Uterus (tissue), 4 donors: ENCODE measurements around the gene PLEKHH3. TPM values are rescaled to one million over a fixed set of nuclear protein-coding genes. Genes with fewer than 3 reads are reported as not detected.

Source experiments
- DNase-seq, 2 donors: peaks; one replicate each; pipeline ENCODE4 v3.0.0-alpha.2; 2019 to 2020
- H3K27ac ChIP-seq, 2 donors: fragments of 200-600 bp; sonication (generic); 1 replicate in 1 of 2; 2 replicates in 1 of 2; pipeline ENCODE4 v1.5.1; 2016 to 2018
- H3K27me3 ChIP-seq, 2 donors: fragments of 200-600 bp; sonication (generic); one replicate each; pipeline ENCODE4 v1.5.1; 2018 to 2019; ENCODE audit warnings: control low read depth in 1 of 2
- H3K36me3 ChIP-seq, 2 donors: fragments of 200-600 bp; sonication (generic); one replicate each; pipeline ENCODE4 v1.5.1; 2019; ENCODE audit warnings: control low read depth in 1 of 2
- H3K4me1 ChIP-seq, 2 donors: fragments of 200-600 bp; sonication (generic); one replicate each; pipeline ENCODE4 v1.5.1; 2018 to 2019; ENCODE audit warnings: control low read depth in 1 of 2
- H3K4me3 ChIP-seq, 2 donors: fragments of 200-600 bp; sonication (generic); 1 replicate in 1 of 2; 2 replicates in 1 of 2; pipeline ENCODE4 v1.5.1; 2018 to 2019; ENCODE audit warnings: mild to moderate bottlenecking in 1 of 2
- H3K9me3 ChIP-seq, 2 donors: fragments of 200-600 bp; sonication (generic); one replicate each; pipeline ENCODE4 v1.5.1; 2019; ENCODE audit warnings: control low read depth in 1 of 2
- POLR2A ChIP-seq, 2 donors: fragments of 450-650 bp; IDR thresholded peaks; one replicate each; pipeline ENCODE4 v1.6.1; 2016; ENCODE audit warnings: antibody characterized with exemption in 2 of 2, mild to moderate bottlenecking in 1 of 2, moderate library complexity in 1 of 2
- intact Hi-C: fragments of 100-400 bp; cut with DNase I; formaldehyde crosslinking; loops from one replicate; pipeline ENCODE4 v1.15.1; 2023; ENCODE audit warnings: low total_unique reads
- total RNA-seq, 4 donors: library from RNA; depleted of rRNA in 3 of 4; stranded (reverse); fragments of >200 nt in 3 of 4; gene quantifications; one replicate each; pipeline versions ENCODE4 v1.1.0 to v1.2.4, GENCODE V29; 2014 to 2023
- TF ChIP-seq, protein P1 (sequence below), 4 experiments: fragments of 200-600 bp in 2 of 4; fragments of 450-650 bp in 2 of 4; sonication (generic) in 2 of 4; IDR thresholded peaks; one replicate each; pipeline ENCODE4 v1.5.1; 2016 to 2019; ENCODE audit warnings: antibody characterized with exemption in 4 of 4, mild to moderate bottlenecking in 2 of 4, moderate library complexity in 1 of 4
- donor health status: DM: yes; HTN: yes; CAD: no.

The PLEKHH3 gene, protein sequence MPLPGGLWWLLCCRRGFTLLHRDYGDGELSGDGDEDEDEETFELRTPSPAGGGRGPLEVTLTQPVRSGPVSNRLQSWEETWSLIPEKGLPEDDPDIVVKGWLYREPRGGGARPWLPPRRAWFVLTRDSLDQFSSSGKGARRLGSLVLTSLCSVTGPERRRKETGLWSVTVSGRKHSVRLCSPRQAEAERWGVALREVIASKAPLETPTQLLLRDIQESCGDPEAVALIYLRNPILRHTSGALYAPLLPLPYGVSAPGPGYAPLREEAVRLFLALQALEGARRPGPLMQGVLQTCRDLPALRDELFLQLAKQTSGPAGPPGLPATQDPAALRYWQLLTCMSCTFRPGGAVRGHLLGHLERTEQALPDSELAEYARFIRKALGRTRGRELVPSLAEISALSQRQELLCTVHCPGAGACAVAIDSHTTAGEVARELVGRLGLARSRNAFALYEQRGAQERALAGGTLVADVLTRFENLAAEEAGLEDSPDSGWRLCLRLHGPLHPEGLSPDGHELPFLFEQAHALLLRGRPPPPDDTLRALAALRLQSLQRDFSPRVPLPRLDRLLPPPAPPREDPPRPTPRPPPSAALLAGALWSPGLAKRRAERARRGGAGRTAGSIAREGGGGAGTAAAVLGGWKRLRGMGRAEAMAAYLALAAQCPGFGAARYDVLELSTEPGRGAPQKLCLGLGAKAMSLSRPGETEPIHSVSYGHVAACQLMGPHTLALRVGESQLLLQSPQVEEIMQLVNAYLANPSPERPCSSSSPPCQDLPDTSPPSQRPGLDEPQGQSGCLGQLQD
- total RNA-seq: 100 to 1,000 TPM in 1 of 4 donors, 10 to 100 TPM in 1, 1 to 10 TPM in 2; 2.9 to 102 (median 19.2) TPM

DNA sequence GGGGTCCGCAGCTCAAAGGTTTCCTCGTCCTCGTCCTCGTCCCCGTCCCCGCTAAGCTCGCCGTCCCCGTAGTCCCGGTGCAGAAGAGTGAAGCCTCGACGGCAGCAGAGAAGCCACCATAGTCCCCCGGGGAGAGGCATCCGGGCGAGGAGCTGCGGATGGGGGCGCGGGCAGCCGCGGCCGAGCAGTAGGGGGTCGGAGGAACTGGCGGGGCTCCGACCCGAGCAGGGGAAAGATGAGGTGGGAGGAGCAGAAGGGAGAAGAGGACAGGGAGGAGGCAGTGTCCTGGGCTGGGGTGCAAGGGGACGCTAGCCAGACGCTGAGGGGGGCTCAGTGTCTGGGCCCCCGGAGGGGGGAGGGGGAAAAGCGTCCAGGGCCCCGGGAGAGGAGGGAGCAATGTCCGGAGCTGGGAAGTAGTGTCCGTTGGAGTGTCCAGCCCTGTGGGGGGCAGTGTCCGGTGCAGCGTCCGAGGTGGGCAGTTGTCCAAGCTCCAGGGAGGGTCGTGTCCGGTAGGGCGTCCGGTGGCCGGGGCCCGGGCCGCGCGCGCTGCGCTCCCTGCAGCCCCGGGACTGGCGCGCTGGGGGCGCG is at the start of gene PLEKHH3:
Gene PLEKHH3 (minus strand): TSS at position 571 of the 588 bp plus-strand sequence. CDS start 431 bp downstream, at position 140.
- TF ChIP-seq, protein P1, sequence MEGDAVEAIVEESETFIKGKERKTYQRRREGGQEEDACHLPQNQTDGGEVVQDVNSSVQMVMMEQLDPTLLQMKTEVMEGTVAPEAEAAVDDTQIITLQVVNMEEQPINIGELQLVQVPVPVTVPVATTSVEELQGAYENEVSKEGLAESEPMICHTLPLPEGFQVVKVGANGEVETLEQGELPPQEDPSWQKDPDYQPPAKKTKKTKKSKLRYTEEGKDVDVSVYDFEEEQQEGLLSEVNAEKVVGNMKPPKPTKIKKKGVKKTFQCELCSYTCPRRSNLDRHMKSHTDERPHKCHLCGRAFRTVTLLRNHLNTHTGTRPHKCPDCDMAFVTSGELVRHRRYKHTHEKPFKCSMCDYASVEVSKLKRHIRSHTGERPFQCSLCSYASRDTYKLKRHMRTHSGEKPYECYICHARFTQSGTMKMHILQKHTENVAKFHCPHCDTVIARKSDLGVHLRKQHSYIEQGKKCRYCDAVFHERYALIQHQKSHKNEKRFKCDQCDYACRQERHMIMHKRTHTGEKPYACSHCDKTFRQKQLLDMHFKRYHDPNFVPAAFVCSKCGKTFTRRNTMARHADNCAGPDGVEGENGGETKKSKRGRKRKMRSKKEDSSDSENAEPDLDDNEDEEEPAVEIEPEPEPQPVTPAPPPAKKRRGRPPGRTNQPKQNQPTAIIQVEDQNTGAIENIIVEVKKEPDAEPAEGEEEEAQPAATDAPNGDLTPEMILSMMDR (IDR thresholded peaks at IDR 0.05): peak in 3 of 4 experiments; percentile 8 to 32 (median 28)
- TF ChIP-seq POLR2A (IDR thresholded peaks at IDR 0.05): peak; percentile 81 to 91
- H3K4me1 ChIP-seq: peaks cover 3 to 22% of the 10 kb centered on the region in 2 donors
- H3K27ac ChIP-seq: peak within 1 kb of the TSS; percentile 96 to 97
- no peaks in the 10 kb centered on the region for H3K9me3 ChIP-seq
- no peak for DNase-seq
- no peaks in the 10 kb centered on the region for H3K36me3 ChIP-seq
- intact Hi-C loops: loop anchor here (10.0 kb wide), 1 partner anchor 102 kb away; the partner anchor contains the start of gene PSMC3IP
- H3K27me3 ChIP-seq: no peaks in the 10 kb centered on the region
- peak within 1 kb of the TSS; percentile 88 to 91 for H3K4me3 ChIP-seq

DNA sequence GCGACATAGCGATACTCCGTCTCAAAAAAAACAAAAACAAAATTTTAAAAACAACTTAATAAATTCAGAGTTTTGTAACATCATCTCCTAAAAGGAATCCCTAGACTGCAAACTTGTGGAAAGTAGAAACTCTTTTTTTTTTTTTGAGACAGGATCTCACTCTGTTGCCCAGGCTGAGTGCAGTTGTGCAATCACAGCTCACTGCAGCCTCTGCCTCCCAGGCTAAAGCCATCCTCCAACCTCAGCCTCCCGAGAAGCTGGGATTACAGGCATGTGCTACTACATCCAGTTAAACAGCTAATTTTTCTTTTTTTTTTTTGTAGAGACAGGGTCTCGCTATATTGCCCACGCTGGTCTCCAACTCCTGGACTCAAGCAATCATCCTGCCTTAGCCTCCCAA is 48.3 kb upstream of the PLEKHH3 start:
- intact Hi-C loops: no loop called here
- H3K27me3 ChIP-seq: no peaks in the 10 kb centered on the region
- no peaks in the 10 kb centered on the region for H3K9me3 ChIP-seq
- no peaks in the 10 kb centered on the region for H3K4me1 ChIP-seq
- no peaks in the 10 kb centered on the region for H3K36me3 ChIP-seq
- no peak for TF ChIP-seq POLR2A (IDR thresholded peaks at IDR 0.05)
- TF ChIP-seq, protein P1 (IDR thresholded peaks at IDR 0.05): no peak
- H3K27ac ChIP-seq: no peak overlapping the region
- DNase-seq: no peak
- H3K4me3 ChIP-seq: no peak overlapping the region

DNA sequence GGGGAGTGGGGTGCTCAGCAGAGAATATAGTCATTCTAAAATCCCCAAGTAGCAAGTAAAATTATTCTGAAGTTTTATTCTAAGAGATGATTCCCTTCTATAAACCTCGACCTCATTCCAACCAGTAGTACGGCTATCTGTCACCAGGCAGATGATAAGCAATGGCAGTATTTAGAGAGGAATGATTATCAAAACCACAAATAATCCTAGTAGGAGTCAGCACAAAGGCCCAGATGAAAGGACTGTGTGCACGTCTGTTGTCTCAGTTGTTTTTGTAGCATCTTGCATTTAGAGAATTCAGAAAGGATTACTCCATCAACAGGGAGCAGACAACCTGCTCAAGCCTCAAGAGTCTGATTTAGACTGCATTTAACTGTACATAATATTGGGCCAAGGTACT is 46.8 kb upstream of the PLEKHH3 start:
- TF ChIP-seq, protein P1 (IDR thresholded peaks at IDR 0.05): no peak
- no peak for TF ChIP-seq POLR2A (IDR thresholded peaks at IDR 0.05)
- no peak overlapping the region for H3K4me3 ChIP-seq
- no peaks in the 10 kb centered on the region for H3K36me3 ChIP-seq
- no peaks in the 10 kb centered on the region for H3K4me1 ChIP-seq
- H3K27me3 ChIP-seq: no peaks in the 10 kb centered on the region
- intact Hi-C loops: no loop called here
- H3K9me3 ChIP-seq: no peaks in the 10 kb centered on the region
- no peak overlapping the region for H3K27ac ChIP-seq
- no peak for DNase-seq

- TF ChIP-seq, protein P1 (IDR thresholded peaks at IDR 0.05): peak; percentile 61 to 87 (median 73)
- TF ChIP-seq POLR2A (IDR thresholded peaks at IDR 0.05): no peak
- H3K27me3 ChIP-seq: no peaks in the 10 kb centered on the region
- DNase-seq: no peak
- H3K36me3 ChIP-seq: no peaks in the 10 kb centered on the region
- no peaks in the 10 kb centered on the region for H3K9me3 ChIP-seq
- no peak overlapping the region for H3K4me3 ChIP-seq
- H3K27ac ChIP-seq: no peak overlapping the region
- H3K4me1 ChIP-seq: no peaks in the 10 kb centered on the region
- intact Hi-C loops: no loop called here
Measured at GRCh38 chr17:42720996-42721583, 44.3 kb upstream of the PLEKHH3 start.
